Measurements from ENCODE around the gene FEN1. TPM values are rescaled to one million over a fixed set of nuclear protein-coding genes. Genes with fewer than 3 reads are reported as not detected.

FEN1 gene
- total RNA-seq, 1 donor from 2014 or later: 13.8 TPM

- H3K79me2 ChIP-seq (ENCODE audit: insufficient read depth, low read length): peaks cover 87% of the 10 kb centered on the region
- H3K4me1 ChIP-seq (ENCODE audit: insufficient read depth, low read length): peaks cover 40% of the 10 kb centered on the region
- FAIRE-seq: no peak
These were observed 40.8 kb downstream of the FEN1 start for GRCh38 chr11:61833471-61833870.

GRCh38 chr11:61833926-61834277, 41.2 kb downstream of the FEN1 start:
- Histone ChIP-seq H3K4me1 (ENCODE audit: insufficient read depth, low read length) (peaks cover 40% of the 10 kb centered on the region), H3K36me3 (ENCODE audit: insufficient read depth, low read length) (no peaks in the 10 kb centered on the region), H3K9me3 (ENCODE audit: insufficient read depth, low read depth, low read length) (no peaks in the 10 kb centered on the region), H3K4me3 (ENCODE audit: insufficient read depth, low read depth, low read length) (no peak overlapping the region), H2AFZ (ENCODE audit: low read depth, low read length) (no peak overlapping the region), H3K4me2 (ENCODE audit: low read length) (peak overlapping the region; percentile 50), H3K9ac (ENCODE audit: low read length) (peak overlapping the region; percentile 13), H4K20me1 (ENCODE audit: insufficient read depth, low read length) (peaks cover 94% of the 10 kb centered on the region), H3K27ac (ENCODE audit: low read depth, low read length) (no peak overlapping the region), H3K27me3 (ENCODE audit: insufficient read depth, low read length) (no peaks in the 10 kb centered on the region), H3K79me2 (ENCODE audit: insufficient read depth, low read length) (peaks cover 83% of the 10 kb centered on the region)
- peaks cover 17% of the 10 kb centered on the region for H3K4me1 Mint-ChIP-seq (ENCODE audit: low read depth, unreplicated experiment)
- DNase-seq (ENCODE audit: low read depth) (no peak), FAIRE-seq (no peak)
- H3K27ac Mint-ChIP-seq (ENCODE audit: unreplicated experiment): no peak overlapping the region
- no peaks in the 10 kb centered on the region for H3K27me3 Mint-ChIP-seq (ENCODE audit: low read depth, unreplicated experiment)
- H3K9me3 Mint-ChIP-seq (ENCODE audit: unreplicated experiment): peaks cover 3% of the 10 kb centered on the region
- no peak overlapping the region for H3K4me3 Mint-ChIP-seq (ENCODE audit: unreplicated experiment)
- TF ChIP-seq EZH2 (IDR thresholded peaks at IDR 0.05; ENCODE audit: insufficient read depth, low read length) (no peak), CTCF (IDR thresholded peaks at IDR 0.05; ENCODE audit: insufficient read depth, low read depth, low read length) (no peak)
- H3K36me3 Mint-ChIP-seq (ENCODE audit: low read depth, unreplicated experiment): peaks cover 13% of the 10 kb centered on the region

More at GRCh38 chr11:61833471-61833870, 40.8 kb downstream of the FEN1 start:
- Histone ChIP-seq H3K4me2 (ENCODE audit: low read length) (no peak overlapping the region), H3K4me3 (ENCODE audit: insufficient read depth, low read depth, low read length) (no peak overlapping the region), H3K36me3 (ENCODE audit: insufficient read depth, low read length) (no peaks in the 10 kb centered on the region), H3K9ac (ENCODE audit: low read length) (no peak overlapping the region), H4K20me1 (ENCODE audit: insufficient read depth, low read length) (peaks cover 92% of the 10 kb centered on the region), H3K27ac (ENCODE audit: low read depth, low read length) (no peak overlapping the region), H3K9me3 (ENCODE audit: insufficient read depth, low read depth, low read length) (no peaks in the 10 kb centered on the region), H2AFZ (ENCODE audit: low read depth, low read length) (no peak overlapping the region), H3K27me3 (ENCODE audit: insufficient read depth, low read length) (no peaks in the 10 kb centered on the region)
- peaks cover 3% of the 10 kb centered on the region for H3K9me3 Mint-ChIP-seq (ENCODE audit: unreplicated experiment)
- H3K4me1 Mint-ChIP-seq (ENCODE audit: low read depth, unreplicated experiment): peaks cover 17% of the 10 kb centered on the region
- H3K27ac Mint-ChIP-seq (ENCODE audit: unreplicated experiment): no peak overlapping the region
- H3K36me3 Mint-ChIP-seq (ENCODE audit: low read depth, unreplicated experiment): peaks cover 10% of the 10 kb centered on the region
- no peak overlapping the region for H3K4me3 Mint-ChIP-seq (ENCODE audit: unreplicated experiment)
- H3K27me3 Mint-ChIP-seq (ENCODE audit: low read depth, unreplicated experiment): no peaks in the 10 kb centered on the region
- TF ChIP-seq CTCF (IDR thresholded peaks at IDR 0.05; ENCODE audit: insufficient read depth, low read depth, low read length): no peak
- no peak for TF ChIP-seq EZH2 (IDR thresholded peaks at IDR 0.05; ENCODE audit: insufficient read depth, low read length)
- DNase-seq (ENCODE audit: low read depth): no peak

- Histone ChIP-seq H3K9ac (ENCODE audit: low read length) (peak overlapping the region; percentile 51), H3K79me2 (ENCODE audit: insufficient read depth, low read length) (peaks cover 78% of the 10 kb centered on the region), H3K27me3 (ENCODE audit: insufficient read depth, low read length) (no peaks in the 10 kb centered on the region), H3K4me1 (ENCODE audit: insufficient read depth, low read length) (peaks cover 36% of the 10 kb centered on the region), H3K4me2 (ENCODE audit: low read length) (peak overlapping the region; percentile 50), H4K20me1 (ENCODE audit: insufficient read depth, low read length) (peaks cover 93% of the 10 kb centered on the region), H3K36me3 (ENCODE audit: insufficient read depth, low read length) (peaks cover under 1% of the 10 kb centered on the region), H3K4me3 (ENCODE audit: insufficient read depth, low read depth, low read length) (no peak overlapping the region), H3K27ac (ENCODE audit: low read depth, low read length) (peak overlapping the region; percentile 4), H2AFZ (ENCODE audit: low read depth, low read length) (peak overlapping the region; percentile 28), H3K9me3 (ENCODE audit: insufficient read depth, low read depth, low read length) (no peaks in the 10 kb centered on the region)
- TF ChIP-seq CTCF (IDR thresholded peaks at IDR 0.05; ENCODE audit: insufficient read depth, low read depth, low read length) (no peak), EZH2 (IDR thresholded peaks at IDR 0.05; ENCODE audit: insufficient read depth, low read length) (no peak)
- no peak for FAIRE-seq
- H3K27me3 Mint-ChIP-seq (ENCODE audit: low read depth, unreplicated experiment): no peaks in the 10 kb centered on the region
- DNase-seq (ENCODE audit: low read depth): peak; percentile 76
- H3K4me3 Mint-ChIP-seq (ENCODE audit: unreplicated experiment): no peak overlapping the region
- peak overlapping the region; percentile 34 for H3K27ac Mint-ChIP-seq (ENCODE audit: unreplicated experiment)
- peaks cover 12% of the 10 kb centered on the region for H3K4me1 Mint-ChIP-seq (ENCODE audit: low read depth, unreplicated experiment)
- peaks cover 18% of the 10 kb centered on the region for H3K36me3 Mint-ChIP-seq (ENCODE audit: low read depth, unreplicated experiment)
- H3K9me3 Mint-ChIP-seq (ENCODE audit: unreplicated experiment): peaks cover 3% of the 10 kb centered on the region
These were observed 41.8 kb downstream of the FEN1 start for GRCh38 chr11:61834278-61835048.
